Gastroesophageal sphincter (tissue), 4 donors: ENCODE measurements around the gene FAM83G. TPM values are rescaled to one million over a fixed set of nuclear protein-coding genes. Genes with fewer than 3 reads are reported as not detected.

Experiments
- ATAC-seq: fragments of 150-250 bp; one replicate; pipeline ENCODE4 v1.9.1; 2016; ENCODE audit warnings: mild to moderate bottlenecking, moderate library complexity
- H3K27ac ChIP-seq, 4 donors: fragments of 200-600 bp; sonication (generic) in 3 of 4; 1 replicate in 3 of 4; 2 replicates in 1 of 4; pipeline ENCODE4 v1.5.1; 2016 to 2019
- H3K27me3 ChIP-seq: fragments of 200-600 bp; sonication (generic); one replicate; pipeline ENCODE4 v1.5.1; 2019
- H3K36me3 ChIP-seq, 2 donors: fragments of 200-600 bp; sonication (generic); one replicate each; pipeline ENCODE4 v1.5.1; 2019; ENCODE audit warnings: control low read depth in 1 of 2
- H3K4me1 ChIP-seq, 3 donors: fragments of 200-600 bp; sonication (generic); 1 replicate in 2 of 3; 2 replicates in 1 of 3; pipeline ENCODE4 v1.5.1; 2016 to 2019; ENCODE audit warnings: control low read depth in 2 of 3
- H3K4me3 ChIP-seq, 2 donors: fragments of 200-600 bp; sonication (generic); one replicate each; pipeline ENCODE4 v1.5.1; 2019; ENCODE audit warnings: mild to moderate bottlenecking in 1 of 2, moderate library complexity in 1 of 2
- H3K9me3 ChIP-seq, 3 donors: fragments of 200-600 bp; sonication (generic); one replicate each; pipeline ENCODE4 v1.5.1; 2017 to 2019; ENCODE audit warnings: control low read depth in 2 of 3
- CTCF ChIP-seq, 4 experiments: fragments of 200-600 bp in 2 of 4; fragments of 450-650 bp in 2 of 4; sonication (generic) in 1 of 4; IDR thresholded peaks; one replicate each; pipeline ENCODE4 v1.5.1; 2017 to 2019; ENCODE audit warnings: antibody characterized with exemption in 4 of 4, mild to moderate bottlenecking in 2 of 4, moderate library complexity in 2 of 4
- EP300 ChIP-seq: sonication (generic); formaldehyde crosslinking; IDR thresholded peaks from one replicate; pipeline ENCODE4 v1.6.1; 2017; ENCODE audit warnings: antibody characterized with exemption, mild to moderate bottlenecking
- POLR2A ChIP-seq, 2 donors: fragments of 450-650 bp; IDR thresholded peaks; one replicate each; pipeline ENCODE4 v1.6.1; 2017; ENCODE audit warnings: antibody characterized with exemption in 2 of 2, mild to moderate bottlenecking in 2 of 2, moderate library complexity in 1 of 2
- POLR2AphosphoS5 ChIP-seq: sonication (generic); formaldehyde crosslinking; IDR thresholded peaks from one replicate; pipeline ENCODE4 v1.6.1; 2017; ENCODE audit warnings: antibody characterized with exemption
- WGBS, 2 donors: methylation state at CpG; one replicate each; pipeline ENCODE4 v1.1.5; 2018; ENCODE audit warnings: low coverage in 1 of 2; 5-methylcytosine and 5-hydroxymethylcytosine counted together
- total RNA-seq, 4 donors: library from RNA; depleted of rRNA; stranded (reverse); fragments of >200 nt; gene quantifications; one replicate each; pipeline ENCODE4 v1.1.0, GENCODE V29; 2016

Gene FAM83G
- total RNA-seq, 4 donors from 2014 or later = 6.7 to 17.9 (median 11.7) TPM

GRCh38 chr17:18966831-18967624 lies 37.5 kb downstream of the FAM83G start:
- Histone ChIP-seq H3K4me3 (no peak overlapping the region), H3K27ac (no peak overlapping the region), H3K4me1 (peaks cover 0 to 1% (median 0%) of the 10 kb centered on the region in 3 donors), H3K27me3 (no peaks in the 10 kb centered on the region), H3K36me3 (peaks cover 0 to 8% of the 10 kb centered on the region in 2 donors), H3K9me3 (no peaks in the 10 kb centered on the region)
- WGBS, 2 donors = 41 to 53% methylated on average over 7 to 8 of the region's 19 CpGs
- no peak for ATAC-seq
- TF ChIP-seq POLR2A (IDR thresholded peaks at IDR 0.05) (no peak), CTCF (IDR thresholded peaks at IDR 0.05) (no peak), EP300 (no peak), POLR2AphosphoS5 (no peak)

DNA sequence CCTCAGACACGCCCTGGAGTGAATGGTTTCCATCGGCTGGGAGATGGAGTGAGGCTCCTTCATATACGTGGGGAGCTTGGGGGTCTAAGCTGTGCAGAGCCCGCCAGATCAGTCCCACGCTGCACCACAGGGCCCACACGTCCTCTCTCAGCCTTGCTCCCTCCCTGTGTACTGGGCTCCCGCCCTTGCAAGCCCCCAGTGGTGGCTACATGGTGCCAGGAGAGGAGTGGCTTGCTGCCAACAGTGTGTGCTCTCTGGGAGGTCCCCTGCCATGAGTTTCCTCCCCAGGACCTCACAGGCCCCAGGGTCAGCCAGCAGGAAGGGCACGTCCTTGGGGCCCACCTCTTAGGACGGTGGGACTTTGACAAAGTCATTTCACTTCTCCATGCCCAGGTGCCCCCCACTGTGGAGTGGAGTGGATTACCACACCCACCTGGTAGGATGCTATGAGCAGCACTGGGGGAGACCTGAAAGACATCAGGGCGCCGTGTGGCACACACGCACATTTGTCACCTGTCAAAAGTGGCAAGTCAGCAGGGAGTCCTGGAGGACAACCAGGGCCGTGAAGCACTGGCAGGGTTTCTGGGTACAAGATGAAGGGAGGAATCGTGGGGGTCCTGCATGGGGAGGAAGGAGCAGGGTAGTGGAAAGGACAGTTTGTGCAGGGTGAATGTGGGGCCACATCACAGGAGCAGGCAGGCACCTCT lies 38.9 kb downstream of the FAM83G start:
- Histone ChIP-seq H3K4me1 (peaks cover 0 to 15% (median 5%) of the 10 kb centered on the region in 3 donors), H3K27me3 (no peaks in the 10 kb centered on the region), H3K27ac (no peak overlapping the region), H3K36me3 (no peaks in the 10 kb centered on the region), H3K4me3 (no peak overlapping the region), H3K9me3 (no peaks in the 10 kb centered on the region)
- TF ChIP-seq CTCF (IDR thresholded peaks at IDR 0.05) = no peak
- no peak for TF ChIP-seq POLR2AphosphoS5
- TF ChIP-seq EP300 = no peak
- TF ChIP-seq POLR2A (IDR thresholded peaks at IDR 0.05) = no peak
- no peak for ATAC-seq
- WGBS, 2 donors = 50 to 100% methylated on average over 1 to 5 of the region's 14 CpGs

DNA sequence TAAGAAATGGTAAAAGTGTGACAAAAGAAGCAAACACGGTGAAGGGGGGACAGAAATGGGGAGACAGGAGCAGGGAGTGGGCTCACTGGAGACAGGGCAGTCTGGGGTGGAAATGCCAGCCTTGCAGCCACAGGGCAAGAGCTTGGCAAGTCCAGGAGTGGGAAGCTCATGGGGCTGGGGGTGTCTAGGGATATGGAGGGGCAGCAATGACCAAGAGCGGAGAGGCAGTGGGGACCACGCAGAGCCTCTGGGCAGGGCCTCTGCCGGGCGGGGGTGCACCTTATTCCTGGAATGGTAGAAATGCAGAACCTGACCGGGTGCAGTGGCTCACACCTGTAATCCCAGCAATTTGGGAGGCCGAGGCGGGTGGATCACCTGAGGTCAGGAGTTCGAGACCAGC lies 40.0 kb downstream of the FAM83G start:
- H3K9me3 ChIP-seq = no peaks in the 10 kb centered on the region
- H3K4me1 ChIP-seq = peaks cover 0 to 17% (median 5%) of the 10 kb centered on the region in 3 donors
- H3K36me3 ChIP-seq = no peaks in the 10 kb centered on the region
- H3K4me3 ChIP-seq = no peak overlapping the region
- 49 to 82% methylated on average over 2 to 4 of the region's 9 CpGs for WGBS, 2 donors
- no peak for ATAC-seq
- no peak overlapping the region for H3K27ac ChIP-seq
- TF ChIP-seq CTCF (IDR thresholded peaks at IDR 0.05) (no peak), POLR2A (IDR thresholded peaks at IDR 0.05) (no peak), EP300 (no peak), POLR2AphosphoS5 (no peak)
- no peaks in the 10 kb centered on the region for H3K27me3 ChIP-seq

- no peak for ATAC-seq
- 80 to 82% methylated on average over 1 to 2 of the region's 9 CpGs for WGBS, 2 donors
- H3K4me3 ChIP-seq = no peak overlapping the region
These were observed 40.6 kb downstream of the FAM83G start for GRCh38 chr17:18964018-18964351.

More at GRCh38 chr17:18964018-18964351, 40.6 kb downstream of the FAM83G start:
- no peaks in the 10 kb centered on the region for H3K36me3 ChIP-seq
- H3K27ac ChIP-seq = no peak overlapping the region
- TF ChIP-seq POLR2A (IDR thresholded peaks at IDR 0.05) = no peak
- TF ChIP-seq EP300 = no peak
- no peak for TF ChIP-seq POLR2AphosphoS5
- TF ChIP-seq CTCF (IDR thresholded peaks at IDR 0.05) = no peak
- no peaks in the 10 kb centered on the region for H3K9me3 ChIP-seq
- no peaks in the 10 kb centered on the region for H3K27me3 ChIP-seq
- H3K4me1 ChIP-seq = peaks cover 0 to 17% (median 5%) of the 10 kb centered on the region in 3 donors
